Stimulated activated CD4-positive, alpha-beta T cell treated with anti-CD3 and anti-CD28 coated beads, Interleukin-2, amount 100 ng/mL, for 48 hours (primary cell): Measurements from ENCODE around the gene FAM53B.
"Not testable (repeated sequence)": the region's sequence is repeated elsewhere in the genome, so short reads cannot be mapped to it uniquely, and the experiment has no call there.

Source experiments
- DNase-seq, 2 donors: peaks; one replicate each; pipeline ENCODE4 v3.0.0-alpha.2; 2020

The FAM53B gene

GRCh38 chr10:124744102-124745050, at the start of gene FAM53B:
FAM53B (minus strand) TSS chr10:124744378; CDS start chr10:124706713, 37,665 bp downstream.
- DNase-seq = peak; percentile 64 to 76

- no peak for DNase-seq
These were observed 48.8 kb upstream of the FAM53B start for GRCh38 chr10:124792998-124793352.

- peak; percentile 78 to 79 for DNase-seq
These were observed 47.6 kb upstream of the FAM53B start, which contains the start of gene EEF1AKMT2 for GRCh38 chr10:124791547-124792348. EEF1AKMT2 (minus strand) TSS chr10:124791887; CDS start chr10:124791833, 54 bp downstream.

- not testable (repeated sequence) for DNase-seq
These were observed 38.7 kb upstream of the FAM53B start for GRCh38 chr10:124782900-124783299.

GRCh38 chr10:124768791-124769190, 24.6 kb upstream of the FAM53B start:
- no peak for DNase-seq

- no peak for DNase-seq
These were observed 21.1 kb upstream of the FAM53B start for GRCh38 chr10:124765256-124765655.

- no peak for DNase-seq
These were observed 19.1 kb upstream of the FAM53B start for GRCh38 chr10:124763267-124763666.

- no peak for DNase-seq
These were observed 18.1 kb upstream of the FAM53B start for GRCh38 chr10:124762281-124762680.

- DNase-seq = no peak
These were observed 12.2 kb upstream of the FAM53B start for GRCh38 chr10:124756156-124756903.

- DNase-seq = no peak
These were observed 11.4 kb upstream of the FAM53B start for GRCh38 chr10:124755581-124755980.

- no peak for DNase-seq
These were observed 10.0 kb upstream of the FAM53B start for GRCh38 chr10:124754227-124754626.

GRCh38 chr10:124748953-124749645, 4.9 kb upstream of the FAM53B start:
- no peak for DNase-seq

GRCh38 chr10:124748166-124748565, 4.0 kb upstream of the FAM53B start:
- no peak for DNase-seq

- no peak for DNase-seq
These were observed 3.6 kb upstream of the FAM53B start for GRCh38 chr10:124747745-124748144.

GRCh38 chr10:124746992-124747391, 2.8 kb upstream of the FAM53B start:
- DNase-seq = no peak

- DNase-seq = not testable (repeated sequence)
These were observed 2.3 kb upstream of the FAM53B start for GRCh38 chr10:124746447-124746846.

- DNase-seq = no peak
These were observed 1.5 kb upstream of the FAM53B start for GRCh38 chr10:124745673-124746072.

GRCh38 chr10:124745252-124745651, 1.1 kb upstream of the FAM53B start:
- no peak for DNase-seq

GRCh38 chr10:124743191-124744101, 732 bp downstream of the FAM53B start:
- no peak for DNase-seq

GRCh38 chr10:124742413-124743190, 1.6 kb downstream of the FAM53B start:
- DNase-seq = no peak
